GM21737 (cell line): Measurements from ENCODE around the gene MPL.

Experiments
- ATAC-seq: cut with Tn5 transposase; IDR thresholded peaks from one replicate; pipeline ENCODE4 v1.9.1; 2021; ENCODE audit warnings: mild to moderate bottlenecking, moderate library complexity; ENCODE audit not compliant: unreplicated experiment

MPL gene

DNA sequence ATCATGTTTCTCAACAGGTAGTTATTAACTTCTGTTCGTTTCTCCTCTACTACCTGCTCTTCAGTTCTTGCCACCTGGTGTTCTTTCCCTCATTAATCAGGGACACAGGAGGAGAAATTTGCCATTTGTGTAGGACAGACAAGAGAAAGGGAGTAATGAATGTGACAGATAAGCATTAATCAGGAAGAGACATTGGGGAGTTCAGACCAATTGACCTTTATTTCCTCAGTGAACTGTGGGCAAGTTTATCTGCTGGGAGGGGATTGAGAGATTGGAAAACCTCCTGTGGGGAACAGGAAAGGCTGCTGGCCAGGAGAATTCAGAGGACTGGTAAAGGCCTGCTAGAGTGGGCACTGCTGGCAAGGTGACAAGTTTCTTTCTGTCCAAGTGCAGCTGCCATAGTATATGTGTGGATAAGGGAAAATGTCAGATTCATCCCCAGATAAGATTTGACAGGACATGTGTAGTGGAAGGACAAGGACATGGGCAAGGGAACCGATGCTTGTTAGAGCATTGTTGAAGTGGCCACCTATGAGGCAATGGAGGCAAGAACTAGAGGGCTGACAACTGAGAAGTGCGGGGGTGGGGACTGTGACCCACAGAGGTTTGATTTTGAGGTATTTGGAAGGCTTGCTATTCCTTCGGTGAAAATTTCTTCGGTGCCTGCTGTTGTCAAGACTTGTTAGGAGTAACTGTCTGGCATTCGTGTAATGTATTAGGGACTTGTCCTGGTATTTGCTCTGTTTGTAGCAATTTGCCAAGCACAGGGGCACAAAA, 64.7 kb downstream of the MPL start:
- no peak for ATAC-seq
